T-cell (primary cell): Measurements from ENCODE around the gene CHST3. TPM values are rescaled to one million over a fixed set of nuclear protein-coding genes. Genes with fewer than 3 reads are reported as not detected.

Experiments used
- ATAC-seq, 4 experiments: fragments of 200-7000 bp in 3 of 4; fragments of 150-1000 bp in 1 of 4; cut with Tn5 transposase; replicated peaks in 1 of 4; 1 replicate in 3 of 4; 2 replicates in 1 of 4; pipeline ENCODE4 v1.10.0; 2021; ENCODE audit warnings: moderate library complexity in 3 of 4, mild to moderate bottlenecking in 2 of 4, moderate number of reproducible peaks in 1 of 4
- CTCF ChIA-PET, 2 donors: fragments of 300-600 bp; sonication (Branson Sonifier 250); formaldehyde crosslinking; loops; one replicate each; lab custom pipeline; 2022; ENCODE audit warnings: antibody characterized with exemption in 2 of 2; lab: Charles Lee
- POLR2A ChIA-PET, 2 donors: fragments of 300-600 bp; sonication (Branson Sonifier 250); formaldehyde crosslinking; loops; one replicate each; lab custom pipeline; 2022; ENCODE audit warnings: antibody characterized with exemption in 2 of 2; lab: Charles Lee
- DNase-seq, 35 experiments: peaks; one replicate each; pipeline versions ENCODE4 v3.0.0 to v3.0.0-alpha.2; 2013 to 2023
- H3K27ac ChIP-seq: one replicate; pipeline ENCODE4 v1.5.1; 2013; ENCODE audit warnings: low read length
- H3K27me3 ChIP-seq, 2 experiments: replicated peaks in 1 of 2; 1 replicate in 1 of 2; 2 replicates in 1 of 2; pipeline versions ENCODE4 v1.6.1 to v1.7.0; 2013; ENCODE audit warnings: low read length in 1 of 2, mixed read lengths in 1 of 2; ENCODE audit not compliant: control insufficient read depth in 2 of 2, insufficient read depth in 2 of 2; ENCODE audit errors: extremely low read depth in 1 of 2
- H3K36me3 ChIP-seq, 2 donors: 1 replicate in 1 of 2; 2 replicates in 1 of 2; pipeline versions ENCODE4 v1.6.1 to v1.7.0; 2013; ENCODE audit warnings: low read length in 1 of 2; ENCODE audit not compliant: control insufficient read depth in 2 of 2, insufficient read depth in 1 of 2; ENCODE audit errors: extremely low read depth in 1 of 2
- H3K4me1 ChIP-seq, 2 experiments: 1 replicate in 1 of 2; 2 replicates in 1 of 2; pipeline versions ENCODE4 v1.6.1 to v1.7.0; 2013; ENCODE audit warnings: low read length in 2 of 2, mixed read lengths in 1 of 2; ENCODE audit not compliant: insufficient read depth in 2 of 2, control insufficient read depth in 1 of 2; ENCODE audit errors: extremely low read depth in 1 of 2
- H3K4me3 ChIP-seq, 2 donors: 1 replicate in 1 of 2; 2 replicates in 1 of 2; pipeline versions ENCODE4 v1.5.1 to v1.7.0; 2013; ENCODE audit warnings: mild to moderate bottlenecking in 2 of 2, low read length in 1 of 2, moderate library complexity in 1 of 2; ENCODE audit not compliant: control insufficient read depth in 1 of 2; ENCODE audit errors: extremely low read depth in 1 of 2
- H3K9me3 ChIP-seq: 2 replicates; pipeline ENCODE4 v1.7.0; 2013
- H3K27ac Mint-ChIP-seq, 2 donors: one replicate each; pipeline ENCODE4 v1.8.0; 2020 to 2021; ENCODE audit warnings: mild to moderate bottlenecking in 2 of 2, mixed read lengths in 2 of 2
- H3K27me3 Mint-ChIP-seq, 2 donors: one replicate each; pipeline ENCODE4 v1.8.0; 2021 to 2022; ENCODE audit warnings: mixed read lengths in 2 of 2
- H3K36me3 Mint-ChIP-seq: one replicate; pipeline ENCODE4 v1.8.0; 2021; ENCODE audit warnings: mixed read lengths
- H3K4me1 Mint-ChIP-seq, 3 donors: one replicate each; pipeline ENCODE4 v1.8.0; 2020 to 2022; ENCODE audit warnings: mixed read lengths in 3 of 3, mild to moderate bottlenecking in 1 of 3
- H3K4me3 Mint-ChIP-seq, 3 donors: one replicate each; pipeline ENCODE4 v1.8.0; 2020 to 2022; ENCODE audit warnings: mild to moderate bottlenecking in 3 of 3, mixed read lengths in 3 of 3, moderate library complexity in 3 of 3
- H3K9me3 Mint-ChIP-seq, 3 donors: one replicate each; pipeline ENCODE4 v1.8.0; 2020 to 2022; ENCODE audit warnings: mixed read lengths in 3 of 3
- WGBS: methylation state at CpG from one replicate; pipeline ENCODE4 v1.1.5; 2013; ENCODE audit warnings: missing lambda C conversion rate; ENCODE audit not compliant: insufficient coverage; 5-methylcytosine and 5-hydroxymethylcytosine counted together
- total RNA-seq, 35 experiments: library from RNA in 6 of 35; stranded (reverse) in 6 of 35; fragments of 120-200 nt in 1 of 35; gene quantifications; one replicate each; pipeline versions ENCODE4 v1.2.1 to v1.2.4 and lab custom pipeline; 2013 to 2026

Gene CHST3
- total RNA-seq, 5 donors from 2014 or later (not counting 1 experiment from before 2014, with no cell fraction given) = 0.09 to 0.10 (median 0.09) TPM; not detected in 2

DNA sequence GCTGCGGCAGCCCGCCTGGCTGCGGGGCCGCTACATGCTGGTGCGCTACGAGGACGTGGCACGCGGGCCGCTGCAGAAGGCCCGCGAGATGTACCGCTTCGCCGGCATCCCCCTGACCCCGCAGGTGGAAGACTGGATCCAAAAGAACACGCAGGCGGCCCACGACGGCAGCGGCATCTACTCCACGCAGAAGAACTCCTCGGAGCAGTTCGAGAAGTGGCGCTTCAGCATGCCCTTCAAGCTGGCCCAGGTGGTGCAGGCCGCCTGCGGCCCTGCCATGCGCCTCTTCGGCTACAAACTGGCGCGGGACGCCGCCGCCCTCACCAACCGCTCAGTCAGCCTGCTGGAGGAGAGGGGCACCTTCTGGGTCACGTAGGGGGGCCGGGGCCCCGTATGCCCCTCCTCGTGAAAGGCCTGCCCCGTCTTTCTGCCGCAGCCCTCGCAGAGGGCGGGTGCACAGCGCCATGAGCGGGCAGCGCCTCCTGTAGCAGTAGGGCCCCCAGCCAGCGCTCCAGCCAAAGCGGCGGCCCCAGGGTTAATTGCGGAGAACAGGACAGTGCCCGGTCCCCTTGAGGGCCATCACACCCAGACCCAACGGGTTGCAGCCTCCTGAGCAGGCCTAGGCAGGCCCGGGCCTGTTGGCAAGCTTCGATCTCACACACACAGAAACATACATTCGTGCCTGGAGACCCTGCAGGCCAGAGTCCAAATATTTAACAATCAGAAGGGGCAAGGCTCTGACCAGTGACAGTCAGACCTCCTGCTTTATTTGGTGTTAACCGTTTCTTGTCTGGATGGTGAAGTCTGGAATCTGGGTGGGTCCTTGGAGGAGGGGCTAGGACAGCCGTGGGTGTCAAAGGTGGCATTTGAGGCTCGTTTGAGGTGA is 44.1 kb downstream of the CHST3 start:
- Mint-ChIP-seq H3K4me1 (no peaks in the 10 kb centered on the region), H3K27me3 (no peaks in the 10 kb centered on the region), H3K9me3 (no peaks in the 10 kb centered on the region), H3K27ac (no peak overlapping the region), H3K36me3 (no peaks in the 10 kb centered on the region), H3K4me3 (no peak overlapping the region)
- H3K4me1 ChIP-seq = no peaks in the 10 kb centered on the region
- H3K27ac ChIP-seq = no peak overlapping the region
- ATAC-seq (no peak), DNase-seq (no peak)
- peaks cover 0 to 4% of the 10 kb centered on the region in 2 experiments for H3K27me3 ChIP-seq
- ChIA-PET CTCF (no interaction called here), POLR2A (no interaction called here)
- no peak overlapping the region for H3K4me3 ChIP-seq
- WGBS = 91% methylated on average over 53 of the region's 58 CpGs
- no peaks in the 10 kb centered on the region for H3K36me3 ChIP-seq
- H3K9me3 ChIP-seq = no peaks in the 10 kb centered on the region

GRCh38 chr10:72009051-72009424 is 44.8 kb downstream of the CHST3 start:
- H3K9me3 ChIP-seq = no peaks in the 10 kb centered on the region
- H3K4me3 ChIP-seq = no peak overlapping the region
- Mint-ChIP-seq H3K4me1 (no peaks in the 10 kb centered on the region), H3K4me3 (no peak overlapping the region), H3K27ac (no peak overlapping the region), H3K9me3 (no peaks in the 10 kb centered on the region), H3K27me3 (no peaks in the 10 kb centered on the region), H3K36me3 (no peaks in the 10 kb centered on the region)
- 99% methylated on average over 7 of the region's 9 CpGs for WGBS
- CTCF ChIA-PET = no interaction called here
- ATAC-seq (no peak), DNase-seq (no peak)
- no peaks in the 10 kb centered on the region for H3K36me3 ChIP-seq
- POLR2A ChIA-PET = no interaction called here
- H3K27ac ChIP-seq = no peak overlapping the region
- no peaks in the 10 kb centered on the region for H3K4me1 ChIP-seq
- H3K27me3 ChIP-seq = peaks cover 0 to 4% of the 10 kb centered on the region in 2 experiments

- Mint-ChIP-seq H3K27ac (no peak overlapping the region), H3K4me1 (no peaks in the 10 kb centered on the region), H3K9me3 (no peaks in the 10 kb centered on the region), H3K4me3 (no peak overlapping the region), H3K27me3 (no peaks in the 10 kb centered on the region), H3K36me3 (no peaks in the 10 kb centered on the region)
- Histone ChIP-seq H3K36me3 (no peaks in the 10 kb centered on the region), H3K4me3 (no peak overlapping the region), H3K27me3 (peaks cover 0 to 4% of the 10 kb centered on the region in 2 experiments), H3K27ac (no peak overlapping the region), H3K9me3 (no peaks in the 10 kb centered on the region), H3K4me1 (no peaks in the 10 kb centered on the region)
- ChIA-PET CTCF (no interaction called here), POLR2A (no interaction called here)
- DNase-seq (no peak), ATAC-seq (no peak)
- WGBS = 78% methylated on average over 10 of the region's 12 CpGs
These were observed 45.4 kb downstream of the CHST3 start for GRCh38 chr10:72009425-72010081.

DNA sequence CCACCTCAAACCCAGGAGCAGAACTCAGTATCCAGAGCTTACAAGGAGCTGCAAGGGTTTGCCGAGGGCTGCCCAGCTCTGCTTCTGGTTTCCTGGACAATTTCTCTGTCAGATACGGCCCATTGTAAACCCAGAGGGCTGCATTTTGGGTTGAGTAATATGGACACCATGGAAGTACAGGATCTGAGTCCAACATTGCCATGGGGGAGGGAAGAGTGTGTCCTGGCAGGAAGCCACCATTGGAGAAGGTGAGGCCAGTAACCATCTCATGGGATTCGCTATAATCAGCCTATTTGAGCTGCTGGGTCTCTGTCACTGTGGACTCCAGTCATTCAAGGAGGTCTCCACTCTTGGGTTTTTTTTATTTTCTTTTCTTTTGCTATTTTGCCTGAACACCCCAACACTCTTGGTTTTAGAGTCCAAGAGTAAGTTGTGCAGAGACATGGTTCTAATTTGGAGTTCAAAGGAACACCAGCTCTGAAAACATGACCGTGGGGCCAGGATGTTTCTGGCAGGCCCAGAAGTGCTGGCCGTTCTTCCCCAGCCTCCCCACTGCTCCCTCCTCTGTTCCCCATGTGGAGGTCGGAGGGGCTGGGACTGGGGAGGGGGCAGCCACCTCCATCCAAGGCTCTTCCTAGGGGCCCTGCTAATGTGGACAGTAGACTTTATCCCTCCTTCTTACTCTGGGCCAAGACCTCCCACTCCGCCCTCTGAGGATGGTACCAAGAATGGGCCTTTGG is 46.2 kb downstream of the CHST3 start:
- ATAC-seq (no peak), DNase-seq (no peak)
- no peak overlapping the region for H3K27ac ChIP-seq
- no peaks in the 10 kb centered on the region for H3K36me3 Mint-ChIP-seq
- H3K4me3 Mint-ChIP-seq = no peak overlapping the region
- H3K36me3 ChIP-seq = no peaks in the 10 kb centered on the region
- H3K27me3 Mint-ChIP-seq = no peaks in the 10 kb centered on the region
- ChIA-PET POLR2A (no interaction called here), CTCF (no interaction called here)
- no peak overlapping the region for H3K27ac Mint-ChIP-seq
- no peaks in the 10 kb centered on the region for H3K9me3 ChIP-seq
- H3K27me3 ChIP-seq = peaks cover 0 to 6% of the 10 kb centered on the region in 2 experiments
- no peaks in the 10 kb centered on the region for H3K4me1 ChIP-seq
- 77% methylated on average over 2 of the region's 7 CpGs for WGBS
- H3K9me3 Mint-ChIP-seq = no peaks in the 10 kb centered on the region
- H3K4me3 ChIP-seq = no peak overlapping the region
- no peaks in the 10 kb centered on the region for H3K4me1 Mint-ChIP-seq

GRCh38 chr10:72011016-72011415 is 46.8 kb downstream of the CHST3 start:
- 95% methylated on average over 9 of the region's 9 CpGs for WGBS

GRCh38 chr10:72011468-72011867 is 47.3 kb downstream of the CHST3 start:
- Mint-ChIP-seq H3K4me1 (no peaks in the 10 kb centered on the region), H3K4me3 (no peak overlapping the region), H3K9me3 (no peaks in the 10 kb centered on the region), H3K36me3 (no peaks in the 10 kb centered on the region), H3K27me3 (no peaks in the 10 kb centered on the region), H3K27ac (no peak overlapping the region)
- no peaks in the 10 kb centered on the region for H3K36me3 ChIP-seq
- no peaks in the 10 kb centered on the region for H3K9me3 ChIP-seq
- ChIA-PET CTCF (no interaction called here), POLR2A (no interaction called here)
- H3K4me3 ChIP-seq = no peak overlapping the region
- H3K4me1 ChIP-seq = no peaks in the 10 kb centered on the region
- WGBS = 89% methylated on average over 6 of the region's 8 CpGs
- peaks cover 0 to 6% of the 10 kb centered on the region in 2 experiments for H3K27me3 ChIP-seq
- H3K27ac ChIP-seq = no peak overlapping the region
- DNase-seq (no peak), ATAC-seq (no peak)

More at GRCh38 chr10:72011016-72011415, 46.8 kb downstream of the CHST3 start:
- H3K36me3 ChIP-seq = no peaks in the 10 kb centered on the region
- peaks cover 0 to 6% of the 10 kb centered on the region in 2 experiments for H3K27me3 ChIP-seq
- H3K36me3 Mint-ChIP-seq = no peaks in the 10 kb centered on the region
- no peaks in the 10 kb centered on the region for H3K4me1 Mint-ChIP-seq
- H3K27ac Mint-ChIP-seq = no peak overlapping the region
- H3K4me1 ChIP-seq = no peaks in the 10 kb centered on the region
- no peak overlapping the region for H3K4me3 Mint-ChIP-seq
- H3K27ac ChIP-seq = no peak overlapping the region
- H3K4me3 ChIP-seq = no peak overlapping the region
- no peak for ATAC-seq
- no peaks in the 10 kb centered on the region for H3K27me3 Mint-ChIP-seq
- DNase-seq = no peak
- no peaks in the 10 kb centered on the region for H3K9me3 ChIP-seq
- no peaks in the 10 kb centered on the region for H3K9me3 Mint-ChIP-seq
- POLR2A ChIA-PET = no interaction called here
- CTCF ChIA-PET = no interaction called here
